Neural progenitor cell (in vitro differentiated cells): ENCODE measurements around the gene STAC. TPM values are rescaled to one million over a fixed set of nuclear protein-coding genes. Genes with fewer than 3 reads are reported as not detected.

Experiments used
- DNase-seq: peaks from one replicate; pipeline ENCODE4 v3.0.0-alpha.2; 2016; ENCODE audit warnings: low spot score
- H2AFZ ChIP-seq: fragments of 200-600 bp; sonication (generic); replicated peaks from 2 replicates; pipeline ENCODE4 v1.6.1; 2016; ENCODE audit warnings: antibody characterized with exemption
- H3F3A ChIP-seq: fragments of 200-600 bp; sonication (generic); 2 replicates; pipeline ENCODE4 v1.6.1; 2016; ENCODE audit warnings: antibody characterized with exemption, low read depth
- H3K27ac ChIP-seq: fragments of 200-600 bp; sonication (generic); 2 replicates; pipeline ENCODE4 v1.5.1; 2016; ENCODE audit warnings: mild to moderate bottlenecking
- H3K27me3 ChIP-seq: fragments of 200-600 bp; sonication (generic); 2 replicates; pipeline ENCODE4 v1.6.1; 2016; ENCODE audit warnings: mild to moderate bottlenecking, moderate library complexity
- H3K36me3 ChIP-seq: fragments of 200-600 bp; sonication (generic); 2 replicates; pipeline ENCODE4 v1.5.1; 2016
- H3K4me1 ChIP-seq: fragments of 200-600 bp; sonication (generic); 2 replicates; pipeline ENCODE4 v1.6.1; 2016; ENCODE audit warnings: mixed run types
- H3K4me2 ChIP-seq: fragments of 200-600 bp; sonication (generic); 2 replicates; pipeline ENCODE4 v1.6.1; 2016
- H3K4me3 ChIP-seq: fragments of 200-600 bp; sonication (generic); 2 replicates; pipeline ENCODE4 v1.5.1; 2016
- H3K79me2 ChIP-seq: fragments of 200-600 bp; sonication (generic); 2 replicates; pipeline ENCODE4 v1.6.1; 2016; ENCODE audit warnings: low read depth
- H3K9ac ChIP-seq: fragments of 200-600 bp; sonication (generic); 2 replicates; pipeline ENCODE4 v1.6.1; 2016
- H3K9me3 ChIP-seq: fragments of 200-600 bp; sonication (generic); 2 replicates; pipeline ENCODE4 v1.5.1; 2016; ENCODE audit warnings: low read depth
- H4K20me1 ChIP-seq: fragments of 200-600 bp; sonication (generic); 2 replicates; pipeline ENCODE4 v1.6.1; 2016; ENCODE audit warnings: low read depth
- H3K27ac Mint-ChIP-seq: 3 replicates; pipeline ENCODE4 v1.8.0; 2021; ENCODE audit warnings: mixed read lengths
- H3K27me3 Mint-ChIP-seq: 2 replicates; pipeline ENCODE4 v1.8.0; 2022; ENCODE audit warnings: low read depth, mild to moderate bottlenecking, inconsistent platforms, moderate library complexity, mixed read lengths; ENCODE audit not compliant: insufficient read depth
- H3K36me3 Mint-ChIP-seq: 3 replicates; pipeline ENCODE4 v1.8.0; 2021; ENCODE audit warnings: mixed read lengths
- H3K4me1 Mint-ChIP-seq: 3 replicates; pipeline ENCODE4 v1.8.0; 2021; ENCODE audit warnings: mixed read lengths
- H3K4me3 Mint-ChIP-seq: 3 replicates; pipeline ENCODE4 v1.8.0; 2021; ENCODE audit warnings: mild to moderate bottlenecking, moderate library complexity, mixed read lengths
- H3K9me3 Mint-ChIP-seq: 3 replicates; pipeline ENCODE4 v1.8.0; 2020; ENCODE audit warnings: mixed read lengths
- EZH2 ChIP-seq: fragments of 200-600 bp; sonication (generic); IDR thresholded peaks from 2 replicates; pipeline ENCODE4 v1.6.1; 2017; ENCODE audit warnings: antibody characterized with exemption, mild to moderate bottlenecking, moderate library complexity
- EZH2phosphoT487 ChIP-seq: fragments of 200-600 bp; sonication (generic); IDR thresholded peaks from 2 replicates; pipeline ENCODE4 v1.6.1; 2017; ENCODE audit warnings: antibody characterized with exemption
- total RNA-seq: library from RNA; depleted of rRNA; stranded (reverse); fragments of >200 nt; gene quantifications from 2 replicates; pipeline ENCODE4 v1.2.3, GENCODE V29; 2015; ENCODE audit warnings: low replicate concordance
- TF ChIP-seq, protein P1 (sequence below): fragments of 200-600 bp; sonication (generic); IDR thresholded peaks from 2 replicates; pipeline ENCODE4 v1.5.1; 2017; ENCODE audit warnings: antibody characterized with exemption, mild to moderate bottlenecking

Gene STAC
- total RNA-seq, 1 donor from 2014 or later: 6.5 TPM

DNA sequence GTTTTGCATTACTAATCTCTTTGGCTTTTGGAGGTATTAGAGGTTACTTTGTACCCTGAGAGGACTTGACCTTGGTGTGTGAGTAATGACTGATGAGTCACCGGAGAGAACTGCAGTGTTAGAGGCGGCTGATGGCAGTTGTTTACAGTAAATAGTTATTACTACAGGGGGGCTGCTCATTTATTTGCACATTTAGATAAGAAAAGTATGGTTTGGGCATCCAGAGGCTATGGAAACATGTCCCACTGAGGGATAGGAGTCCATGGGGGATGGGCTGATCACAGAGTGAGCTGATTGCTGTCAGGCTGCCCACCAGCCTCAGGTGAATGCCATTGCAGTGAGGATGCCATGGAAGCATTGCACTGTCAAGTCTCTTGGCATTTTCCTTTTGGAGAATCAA, 17.3 kb upstream of the STAC start:
- H3K9ac ChIP-seq: no peak overlapping the region
- H3K4me3 ChIP-seq: no peak overlapping the region
- no peak overlapping the region for H2AFZ ChIP-seq
- no peaks in the 10 kb centered on the region for H3K9me3 ChIP-seq
- peaks cover 4% of the 10 kb centered on the region for H3K9me3 Mint-ChIP-seq
- DNase-seq: no peak
- no peaks in the 10 kb centered on the region for H3K79me2 ChIP-seq
- H3K36me3 Mint-ChIP-seq: no peaks in the 10 kb centered on the region
- H3K27me3 Mint-ChIP-seq: peaks cover 2% of the 10 kb centered on the region
- H4K20me1 ChIP-seq: no peaks in the 10 kb centered on the region
- no peak overlapping the region for H3K27ac ChIP-seq
- H3K4me3 Mint-ChIP-seq: peak overlapping the region; percentile 5
- H3K36me3 ChIP-seq: no peaks in the 10 kb centered on the region
- H3K4me2 ChIP-seq: no peak overlapping the region
- no peaks in the 10 kb centered on the region for H3F3A ChIP-seq
- H3K4me1 ChIP-seq: no peaks in the 10 kb centered on the region
- no peak overlapping the region for H3K27ac Mint-ChIP-seq
- H3K4me1 Mint-ChIP-seq: peaks cover 9% of the 10 kb centered on the region
- no peaks in the 10 kb centered on the region for H3K27me3 ChIP-seq
- TF ChIP-seq EZH2phosphoT487 (no peak), EZH2 (no peak)
- TF ChIP-seq, protein P1, sequence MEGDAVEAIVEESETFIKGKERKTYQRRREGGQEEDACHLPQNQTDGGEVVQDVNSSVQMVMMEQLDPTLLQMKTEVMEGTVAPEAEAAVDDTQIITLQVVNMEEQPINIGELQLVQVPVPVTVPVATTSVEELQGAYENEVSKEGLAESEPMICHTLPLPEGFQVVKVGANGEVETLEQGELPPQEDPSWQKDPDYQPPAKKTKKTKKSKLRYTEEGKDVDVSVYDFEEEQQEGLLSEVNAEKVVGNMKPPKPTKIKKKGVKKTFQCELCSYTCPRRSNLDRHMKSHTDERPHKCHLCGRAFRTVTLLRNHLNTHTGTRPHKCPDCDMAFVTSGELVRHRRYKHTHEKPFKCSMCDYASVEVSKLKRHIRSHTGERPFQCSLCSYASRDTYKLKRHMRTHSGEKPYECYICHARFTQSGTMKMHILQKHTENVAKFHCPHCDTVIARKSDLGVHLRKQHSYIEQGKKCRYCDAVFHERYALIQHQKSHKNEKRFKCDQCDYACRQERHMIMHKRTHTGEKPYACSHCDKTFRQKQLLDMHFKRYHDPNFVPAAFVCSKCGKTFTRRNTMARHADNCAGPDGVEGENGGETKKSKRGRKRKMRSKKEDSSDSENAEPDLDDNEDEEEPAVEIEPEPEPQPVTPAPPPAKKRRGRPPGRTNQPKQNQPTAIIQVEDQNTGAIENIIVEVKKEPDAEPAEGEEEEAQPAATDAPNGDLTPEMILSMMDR: no peak

DNA sequence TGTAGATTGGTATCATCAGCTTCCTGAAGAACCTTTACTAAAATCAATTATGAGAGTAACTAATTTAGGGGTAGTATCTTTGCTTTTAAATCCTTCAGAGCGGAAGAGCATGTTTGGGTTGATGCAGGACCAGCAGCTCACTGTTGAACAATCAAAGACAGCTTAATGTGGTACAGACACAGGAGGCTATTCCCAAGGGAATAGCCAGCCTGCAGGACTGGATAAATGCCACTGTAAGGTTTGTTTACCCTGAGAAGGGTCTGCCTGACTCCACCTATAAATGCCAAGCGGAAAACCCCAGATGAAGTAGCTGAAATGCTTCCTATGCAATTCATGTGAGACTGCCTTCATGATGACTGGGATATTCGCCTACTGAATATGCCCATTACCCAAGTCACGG, 16.0 kb upstream of the STAC start:
- no peak overlapping the region for H3K27ac Mint-ChIP-seq
- Histone ChIP-seq H3K27me3 (no peaks in the 10 kb centered on the region), H3K4me3 (no peak overlapping the region), H3F3A (no peaks in the 10 kb centered on the region), H3K36me3 (no peaks in the 10 kb centered on the region), H3K9ac (no peak overlapping the region), H3K4me1 (no peaks in the 10 kb centered on the region), H3K79me2 (no peaks in the 10 kb centered on the region), H3K27ac (no peak overlapping the region), H4K20me1 (no peaks in the 10 kb centered on the region), H3K9me3 (no peaks in the 10 kb centered on the region), H3K4me2 (no peak overlapping the region), H2AFZ (no peak overlapping the region)
- peaks cover 9% of the 10 kb centered on the region for H3K4me1 Mint-ChIP-seq
- no peak for DNase-seq
- H3K4me3 Mint-ChIP-seq: no peak overlapping the region
- H3K9me3 Mint-ChIP-seq: no peaks in the 10 kb centered on the region
- H3K36me3 Mint-ChIP-seq: no peaks in the 10 kb centered on the region
- TF ChIP-seq, protein P1: no peak
- TF ChIP-seq EZH2phosphoT487 (no peak), EZH2 (no peak)
- H3K27me3 Mint-ChIP-seq: peaks cover 2% of the 10 kb centered on the region

DNA sequence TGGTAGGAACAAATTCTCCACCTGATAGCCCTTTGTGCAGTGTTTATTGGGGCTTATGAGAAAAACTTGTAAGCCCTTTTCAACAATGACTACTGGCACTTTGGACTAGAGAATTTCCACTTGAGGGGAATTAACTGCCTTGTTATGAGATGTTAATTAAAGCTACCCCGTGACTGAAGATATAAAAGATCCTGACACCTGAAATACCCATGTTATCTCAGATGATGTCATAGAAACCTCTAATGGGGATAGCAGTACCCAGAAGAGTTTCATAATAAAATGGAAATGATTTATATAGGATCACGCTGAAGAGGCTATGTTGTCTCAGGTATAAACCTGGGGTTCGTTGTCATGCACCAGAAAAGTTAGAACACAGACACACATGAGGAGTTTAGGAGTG, 14.5 kb upstream of the STAC start:
- H3K27ac Mint-ChIP-seq: no peak overlapping the region
- TF ChIP-seq EZH2phosphoT487: no peak
- no peak for TF ChIP-seq EZH2
- TF ChIP-seq, protein P1: no peak
- Histone ChIP-seq H3K4me2 (no peak overlapping the region), H3K79me2 (no peaks in the 10 kb centered on the region), H3K9me3 (no peaks in the 10 kb centered on the region), H3K27me3 (no peaks in the 10 kb centered on the region), H4K20me1 (no peaks in the 10 kb centered on the region), H3K9ac (no peak overlapping the region), H2AFZ (no peak overlapping the region), H3F3A (no peaks in the 10 kb centered on the region), H3K4me1 (no peaks in the 10 kb centered on the region), H3K36me3 (no peaks in the 10 kb centered on the region), H3K27ac (no peak overlapping the region), H3K4me3 (no peak overlapping the region)
- no peak overlapping the region for H3K4me3 Mint-ChIP-seq
- H3K4me1 Mint-ChIP-seq: peaks cover 9% of the 10 kb centered on the region
- H3K27me3 Mint-ChIP-seq: no peaks in the 10 kb centered on the region
- no peak for DNase-seq
- no peaks in the 10 kb centered on the region for H3K36me3 Mint-ChIP-seq
- no peaks in the 10 kb centered on the region for H3K9me3 Mint-ChIP-seq

DNA sequence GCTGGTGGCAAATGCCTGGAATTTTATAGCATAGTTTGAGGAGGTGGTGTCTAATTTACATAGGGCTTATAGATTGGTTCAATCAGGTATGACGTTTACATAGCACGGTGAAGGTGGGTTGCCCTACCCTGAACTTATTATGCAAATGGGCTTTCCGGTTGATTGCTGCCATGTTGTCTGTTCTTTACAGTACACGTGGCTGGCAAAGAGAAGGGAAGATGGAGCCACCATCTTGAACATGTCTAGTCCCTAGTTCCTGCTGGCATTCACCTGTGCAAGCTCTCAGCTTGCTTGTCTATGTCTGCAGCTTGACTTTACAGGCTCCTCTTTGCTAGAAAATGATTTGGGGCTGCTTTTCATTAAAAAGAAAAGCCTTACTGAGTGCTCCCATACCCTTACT, 14.0 kb upstream of the STAC start:
- Histone ChIP-seq H3K27me3 (no peaks in the 10 kb centered on the region), H3K36me3 (no peaks in the 10 kb centered on the region), H3K79me2 (no peaks in the 10 kb centered on the region), H3K9ac (no peak overlapping the region), H3K27ac (no peak overlapping the region), H3K4me2 (no peak overlapping the region), H3K4me1 (no peaks in the 10 kb centered on the region), H2AFZ (no peak overlapping the region), H3F3A (no peaks in the 10 kb centered on the region), H3K4me3 (no peak overlapping the region), H4K20me1 (no peaks in the 10 kb centered on the region), H3K9me3 (no peaks in the 10 kb centered on the region)
- H3K9me3 Mint-ChIP-seq: no peaks in the 10 kb centered on the region
- no peak for DNase-seq
- no peak for TF ChIP-seq EZH2phosphoT487
- TF ChIP-seq, protein P1: no peak
- no peak for TF ChIP-seq EZH2
- no peak overlapping the region for H3K27ac Mint-ChIP-seq
- peaks cover 9% of the 10 kb centered on the region for H3K4me1 Mint-ChIP-seq
- H3K36me3 Mint-ChIP-seq: no peaks in the 10 kb centered on the region
- no peak overlapping the region for H3K4me3 Mint-ChIP-seq
- H3K27me3 Mint-ChIP-seq: no peaks in the 10 kb centered on the region
